ENCODE data around the gene INTS7.
"Not testable (repeated sequence)": the region's sequence is repeated elsewhere in the genome, so short reads cannot be mapped to it uniquely, and the experiment has no call there.

Gene INTS7

DNA sequence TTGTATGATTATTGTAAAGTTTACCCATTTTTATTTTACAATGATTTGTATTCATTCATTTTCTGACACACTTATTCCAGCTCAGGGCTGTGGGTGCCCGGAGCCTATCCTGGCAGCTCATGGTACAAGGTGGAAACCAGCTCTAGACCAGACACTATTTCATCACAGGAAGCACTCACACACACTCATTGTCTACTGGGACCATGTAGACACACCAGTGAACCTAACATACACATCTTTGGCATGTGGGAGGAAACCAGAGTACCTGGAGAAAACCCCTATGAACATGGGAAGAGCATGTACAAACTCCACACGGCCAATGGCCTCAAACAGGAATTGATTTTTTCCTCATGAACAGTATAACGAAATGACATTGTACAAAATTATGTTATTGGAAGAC lies 2.5 kb upstream of the INTS7 start:
- DNase-seq (ENCODE audit: low spot score): peak; percentile 58

- DNase-seq (ENCODE audit: low spot score): peak; percentile 40
Observed at GRCh38 chr1:212035835-212036605, 663 bp upstream of the INTS7 start.

DNA sequence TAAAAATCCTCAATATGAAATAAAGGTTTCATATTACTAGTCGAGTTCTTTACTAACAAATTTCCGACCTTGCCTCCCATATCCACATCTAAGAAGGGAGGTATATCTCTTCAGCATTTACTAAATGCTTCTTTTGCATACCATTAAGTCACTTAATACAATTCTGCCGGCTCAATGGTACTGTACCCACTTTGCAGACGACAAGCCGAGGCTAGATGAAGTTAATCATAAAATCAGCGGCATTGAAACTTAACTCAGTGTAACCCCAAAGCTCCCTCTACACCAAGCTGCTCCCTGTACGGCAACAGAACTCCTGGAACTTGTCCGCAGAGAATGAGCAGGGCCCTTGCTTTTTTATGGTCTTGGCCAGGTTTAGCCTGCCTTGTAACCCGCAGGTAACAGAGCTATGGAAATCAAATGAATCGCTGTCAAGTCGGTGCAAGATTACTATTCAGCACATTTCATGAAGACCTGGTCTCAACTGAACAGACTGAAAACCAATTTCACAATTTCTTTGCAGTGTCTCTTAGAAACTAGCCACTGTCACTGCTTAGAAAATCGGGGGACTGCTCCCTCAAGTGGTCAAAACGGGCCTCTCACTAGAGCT lies 738 bp downstream of the INTS7 start:
- DNase-seq (ENCODE audit: low spot score): no peak

GRCh38 chr1:212030936-212031528 lies 4.3 kb downstream of the INTS7 start:
- DNase-seq (ENCODE audit: low spot score): peak; percentile 79

DNA sequence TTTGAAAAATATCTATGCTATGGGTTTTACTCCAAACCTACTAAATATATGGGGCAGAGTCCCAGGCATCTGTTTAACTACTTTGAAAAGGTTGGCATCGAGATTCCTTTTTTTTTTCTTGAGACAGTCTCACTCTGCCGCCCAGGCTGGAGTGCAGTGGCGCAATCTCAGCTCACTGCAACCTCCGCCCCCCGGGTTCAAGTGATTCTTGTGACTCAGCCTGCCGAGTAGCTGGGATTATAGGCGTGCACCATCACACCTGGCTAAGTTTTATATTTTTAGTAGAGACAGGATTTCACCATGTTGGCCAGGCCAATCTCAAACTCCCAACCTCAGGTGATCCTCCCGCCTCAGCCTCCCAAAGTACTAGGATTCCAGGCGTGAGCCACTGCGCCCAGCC lies 7.6 kb downstream of the INTS7 start:
- DNase-seq (ENCODE audit: low spot score): not testable (repeated sequence)

DNA sequence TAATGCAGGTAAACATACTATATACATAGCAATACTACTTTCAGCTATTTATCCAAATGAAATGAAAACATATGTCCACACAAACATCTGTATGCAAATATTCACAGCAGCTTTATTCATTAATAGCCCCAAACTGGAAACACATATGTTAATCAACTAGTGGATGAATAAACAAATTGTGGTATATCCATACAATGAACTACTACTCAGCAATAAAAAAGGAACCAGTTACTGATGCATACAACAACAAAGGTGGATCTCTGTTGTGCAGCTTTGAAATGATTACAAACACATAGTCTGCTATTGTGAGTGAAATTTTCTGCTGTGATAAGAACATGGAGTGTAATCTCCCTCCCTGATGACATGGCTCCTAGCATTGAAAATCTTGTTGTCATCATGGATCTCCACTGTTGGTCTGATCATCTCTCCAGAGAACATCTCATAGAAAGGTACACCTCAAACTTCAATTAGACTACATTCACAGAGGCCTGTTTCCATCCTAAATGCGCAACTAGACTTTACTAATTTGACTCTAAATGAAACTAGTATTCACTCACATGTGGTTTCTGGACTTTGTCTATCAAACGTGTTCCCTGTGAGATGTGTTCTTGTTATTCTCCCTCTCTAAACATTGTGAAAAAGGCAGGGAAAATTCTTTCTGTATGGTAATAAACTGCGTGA lies 10.7 kb downstream of the INTS7 start:
- no peak for DNase-seq (ENCODE audit: low spot score)

DNA sequence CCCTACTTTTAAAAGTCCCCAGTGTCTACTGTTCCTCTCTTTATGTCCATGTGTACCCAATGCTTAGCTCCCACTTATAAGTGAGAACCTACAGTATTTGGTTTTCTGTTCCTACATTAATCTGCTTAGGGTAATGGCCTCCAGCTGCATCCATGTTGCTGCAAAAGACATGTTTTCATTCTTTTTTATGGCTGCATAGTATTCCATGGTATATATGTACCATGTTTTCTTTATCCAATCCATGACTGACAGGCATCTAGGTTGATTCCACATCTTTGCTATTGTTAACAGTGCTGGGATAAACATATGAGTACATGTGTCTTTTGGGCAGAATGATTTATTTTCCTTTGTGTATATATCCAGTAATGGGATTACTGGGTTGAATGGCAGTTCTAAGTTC lies 12.4 kb downstream of the INTS7 start:
- not testable (repeated sequence) for DNase-seq (ENCODE audit: low spot score)

DNA sequence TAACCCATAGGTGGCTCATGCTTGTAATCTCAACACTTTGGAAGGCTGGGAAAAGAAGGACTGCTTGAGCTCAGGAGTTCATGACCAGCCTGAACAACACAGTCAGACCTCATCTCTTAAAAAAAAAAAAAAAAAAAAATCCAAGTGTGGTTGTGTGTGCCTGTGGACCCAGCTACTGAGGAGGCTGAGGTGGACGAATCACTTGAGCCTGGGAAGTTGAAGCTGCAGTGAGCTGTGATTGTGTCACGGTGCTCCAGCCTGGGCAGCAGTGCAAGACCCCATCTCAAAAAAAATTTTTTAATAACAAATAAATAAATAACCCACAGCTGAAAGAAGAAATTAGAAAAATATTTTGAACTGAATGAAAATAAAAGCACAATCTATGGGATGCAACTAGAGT lies 13.8 kb downstream of the INTS7 start:
- peak; percentile 15 for DNase-seq (ENCODE audit: low spot score)

- DNase-seq (ENCODE audit: low spot score): no peak
Observed at GRCh38 chr1:212020975-212021374, 14.4 kb downstream of the INTS7 start.

DNA sequence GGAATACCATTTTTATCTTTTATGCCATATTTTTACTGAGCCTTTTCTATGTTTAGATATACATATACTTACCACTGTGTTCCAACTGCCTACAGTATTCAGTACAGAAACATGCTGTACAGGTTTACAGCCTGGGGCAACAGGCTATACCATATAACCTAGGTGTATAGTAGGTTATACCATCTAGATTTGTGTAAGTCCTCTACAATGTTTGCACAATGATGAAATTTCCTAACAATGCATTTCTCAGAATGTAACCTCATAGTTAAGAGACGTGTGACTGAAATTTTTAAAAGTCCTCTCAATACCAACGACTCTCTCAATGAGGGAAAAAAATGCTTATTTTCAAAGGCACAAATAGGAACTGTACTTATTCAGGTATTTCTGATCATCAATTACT lies 21.7 kb downstream of the INTS7 start:
- no peak for DNase-seq (ENCODE audit: low spot score)

- DNase-seq (ENCODE audit: low spot score): peak; percentile 61
Observed at GRCh38 chr1:212012034-212012740, 23.2 kb downstream of the INTS7 start.

- DNase-seq (ENCODE audit: low spot score): no peak
Observed at GRCh38 chr1:212010004-212010403, 25.4 kb downstream of the INTS7 start.

GRCh38 chr1:212009561-212009960 lies 25.8 kb downstream of the INTS7 start:
- DNase-seq (ENCODE audit: low spot score): no peak

DNA sequence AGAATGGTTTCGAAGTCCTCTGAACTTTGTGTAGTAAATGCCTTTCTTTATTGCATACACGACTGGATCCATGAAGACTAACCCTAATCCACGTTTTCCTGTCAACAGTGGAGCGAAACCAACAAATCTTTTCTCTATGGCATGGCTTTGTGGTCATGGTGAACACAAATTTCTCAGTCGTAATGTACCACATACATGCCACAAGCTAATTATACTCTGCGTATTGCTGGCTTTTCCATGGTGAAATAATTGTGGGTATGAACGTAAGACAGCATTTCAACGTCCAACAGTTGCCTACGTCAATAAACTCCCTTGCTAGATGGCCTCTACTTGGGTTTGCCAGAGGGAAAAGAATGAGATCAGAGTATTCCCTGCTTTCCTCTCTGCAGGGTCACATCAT lies 27.5 kb downstream of the INTS7 start:
- no peak for DNase-seq (ENCODE audit: low spot score)

GRCh38 chr1:212007178-212007577 lies 28.2 kb downstream of the INTS7 start:
- DNase-seq (ENCODE audit: low spot score): no peak

DNA sequence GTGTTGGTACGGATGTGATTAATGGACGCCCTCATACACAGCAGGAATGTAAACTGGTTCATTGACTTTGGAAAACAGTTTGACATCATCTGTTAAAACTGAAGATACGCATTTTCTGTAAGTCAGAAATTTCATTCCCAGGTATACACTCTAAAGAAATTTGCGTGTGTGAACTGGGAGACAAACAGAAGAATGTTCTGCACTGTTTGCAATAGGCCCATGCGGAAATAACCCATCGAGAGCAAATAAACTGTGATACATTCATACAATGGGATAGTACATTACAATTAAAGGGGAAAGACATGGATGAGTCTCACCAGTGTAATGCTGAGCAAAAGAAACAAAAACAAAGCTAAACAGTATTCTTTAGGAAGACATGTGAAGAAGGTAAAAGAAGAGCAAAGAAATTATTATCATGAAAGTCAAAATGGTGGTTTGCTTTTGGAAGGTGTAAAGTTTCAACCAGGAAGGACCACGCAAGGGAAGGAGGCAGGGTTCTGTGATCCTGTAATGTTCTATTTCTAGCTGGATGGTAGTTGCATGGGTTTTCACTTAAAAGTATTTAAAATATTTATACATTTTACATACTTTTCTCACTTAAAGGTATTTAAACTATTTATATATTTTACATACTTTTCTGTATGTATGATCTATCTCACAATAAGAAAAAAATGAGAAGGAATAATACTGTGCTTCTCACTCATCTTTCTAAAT lies 30.3 kb downstream of the INTS7 start:
- DNase-seq (ENCODE audit: low spot score): no peak

GRCh38 chr1:212002536-212002935 lies 32.8 kb downstream of the INTS7 start:
- DNase-seq (ENCODE audit: low spot score): no peak

- DNase-seq (ENCODE audit: low spot score): not testable (repeated sequence)
Observed at GRCh38 chr1:211997426-211997825, 37.9 kb downstream of the INTS7 start.

DNA sequence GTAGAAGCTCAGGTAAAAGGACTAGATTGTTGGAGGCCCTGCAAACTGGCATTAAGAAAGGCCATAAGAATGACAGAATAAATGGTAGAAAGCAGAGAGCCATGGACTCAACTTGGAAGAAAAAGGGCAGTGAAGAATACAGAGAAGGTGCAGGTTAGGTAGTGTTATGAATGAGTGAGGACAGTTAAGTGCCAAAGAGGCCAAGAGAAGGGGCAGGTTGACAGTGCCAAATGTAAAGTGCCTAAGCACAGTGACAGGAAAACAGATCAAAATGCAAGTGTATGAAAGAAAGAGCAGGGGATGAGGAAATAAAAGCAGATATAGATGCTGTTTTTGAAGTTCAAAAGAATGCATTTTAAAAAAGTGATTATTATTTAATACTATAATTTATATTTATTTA lies 43.7 kb downstream of the INTS7 start:
- no peak for DNase-seq (ENCODE audit: low spot score)

GRCh38 chr1:211986628-211987254 lies 48.6 kb downstream of the INTS7 start:
- DNase-seq (ENCODE audit: low spot score): no peak
